Neural cell (in vitro differentiated cells): Measurements from ENCODE around the gene SEC14L6. TPM values are rescaled to one million over a fixed set of nuclear protein-coding genes. Genes with fewer than 3 reads are reported as not detected.
"Not testable (repeated sequence)": the region's sequence is repeated elsewhere in the genome, so short reads cannot be mapped to it uniquely, and the experiment has no call there.

Experiments
- H2AFZ ChIP-seq: fragments of 200-600, 300-800 bp; sonication (generic), shearing (Covaris generic); 2 replicates; pipeline ENCODE4 v1.6.0; 2014; ENCODE audit warnings: low read depth, mild to moderate bottlenecking, antibody characterized with exemption, low read length, moderate library complexity
- H3F3A ChIP-seq: fragments of 200-600 bp; shearing (Covaris generic); 2 replicates; pipeline ENCODE4 v1.6.1; 2016; ENCODE audit warnings: mild to moderate bottlenecking, moderate library complexity, mixed read lengths, antibody characterized with exemption, low read length; ENCODE audit not compliant: insufficient read depth, poor library complexity, severe bottlenecking
- H3K27ac ChIP-seq: fragments of 200-600, 300-800 bp; sonication (generic), shearing (Covaris generic); 2 replicates; pipeline ENCODE4 v1.5.1; 2014; ENCODE audit warnings: mild to moderate bottlenecking, low read length, moderate library complexity
- H3K27me3 ChIP-seq: fragments of 300-800, 200-600 bp; sonication (generic), shearing (Covaris generic); 2 replicates; pipeline ENCODE4 v1.6.0; 2014; ENCODE audit warnings: mild to moderate bottlenecking, low read depth, low read length, moderate library complexity; ENCODE audit not compliant: insufficient read depth
- H3K36me3 ChIP-seq: fragments of 300-800, 200-600 bp; sonication (generic), shearing (Covaris generic); 2 replicates; pipeline ENCODE4 v1.5.1; 2014; ENCODE audit warnings: mild to moderate bottlenecking, antibody characterized with exemption, low read length, moderate library complexity; ENCODE audit not compliant: insufficient read depth
- H3K4me2 ChIP-seq: fragments of 300-800, 200-600 bp; sonication (generic), shearing (Covaris generic); 2 replicates; pipeline ENCODE4 v1.6.0; 2014; ENCODE audit warnings: mild to moderate bottlenecking, low read length
- H3K4me3 ChIP-seq: fragments of 300-800, 200-600 bp; sonication (generic), shearing (Covaris generic); 2 replicates; pipeline ENCODE4 v1.5.1; 2014; ENCODE audit warnings: mild to moderate bottlenecking, low read length, moderate library complexity
- H3K79me2 ChIP-seq: fragments of 200-600 bp; shearing (Covaris generic); replicated peaks from 2 replicates; pipeline ENCODE4 v1.6.0; 2014; ENCODE audit warnings: mild to moderate bottlenecking, low read length, moderate library complexity; ENCODE audit not compliant: insufficient read depth
- H3K9ac ChIP-seq: fragments of 300-800, 200-600 bp; sonication (generic), shearing (Covaris generic); 2 replicates; pipeline ENCODE4 v1.6.1; 2016; ENCODE audit warnings: mild to moderate bottlenecking, low read length, mixed read lengths
- H3K9me2 ChIP-seq: fragments of 200-600 bp; shearing (Covaris generic); 2 replicates; pipeline ENCODE4 v1.6.1; 2016; ENCODE audit warnings: mild to moderate bottlenecking, low read length, mixed read lengths; ENCODE audit not compliant: insufficient read depth
- H3K9me3 ChIP-seq: fragments of 200-600, 300-800 bp; sonication (generic), shearing (Covaris generic); 2 replicates; pipeline ENCODE4 v1.6.1; 2016; ENCODE audit warnings: mild to moderate bottlenecking, mixed run types, low read length, moderate library complexity, mixed read lengths
- H4K20me1 ChIP-seq: fragments of 200-600 bp; shearing (Covaris generic); 2 replicates; pipeline ENCODE4 v1.6.1; 2016; ENCODE audit warnings: mild to moderate bottlenecking, mixed run types; ENCODE audit not compliant: insufficient read depth
- CTCF ChIP-seq: fragments of 450-650 bp; IDR thresholded peaks from 2 replicates; pipeline ENCODE4 v1.5.1; 2014; ENCODE audit warnings: antibody characterized with exemption, mild to moderate bottlenecking, moderate library complexity; ENCODE audit not compliant: poor library complexity, severe bottlenecking
- EP300 ChIP-seq: fragments of 450-650 bp; conservative IDR thresholded peaks from 2 replicates; pipeline ENCODE4 v1.6.1; 2014; ENCODE audit warnings: antibody characterized with exemption, mild to moderate bottlenecking, moderate library complexity; ENCODE audit not compliant: poor library complexity, severe bottlenecking
- EZH2 ChIP-seq: fragments of 200-600, 300-800 bp; shearing (Covaris generic), sonication (generic); IDR thresholded peaks from 2 replicates; pipeline ENCODE4 v1.6.1; 2014; ENCODE audit warnings: antibody characterized with exemption, low read length, borderline replicate concordance, mild to moderate bottlenecking; ENCODE audit not compliant: insufficient read depth, poor library complexity, severe bottlenecking
- MXI1 ChIP-seq: fragments of 450-650 bp; conservative IDR thresholded peaks from 2 replicates; pipeline ENCODE4 v1.6.1; 2014; ENCODE audit warnings: antibody characterized with exemption, mild to moderate bottlenecking; ENCODE audit not compliant: poor library complexity, severe bottlenecking
- POLR2AphosphoS5 ChIP-seq: IDR thresholded peaks from 2 replicates; pipeline ENCODE4 v1.6.1; 2012
- RAD21 ChIP-seq: fragments of 450-650 bp; conservative IDR thresholded peaks from 2 replicates; pipeline ENCODE4 v1.6.1; 2014; ENCODE audit warnings: antibody characterized with exemption, mild to moderate bottlenecking, moderate library complexity
- REST ChIP-seq: IDR thresholded peaks from 2 replicates; pipeline ENCODE4 v1.6.1; 2012; ENCODE audit warnings: borderline replicate concordance
- SMC3 ChIP-seq: fragments of 450-650 bp; conservative IDR thresholded peaks from 2 replicates; pipeline ENCODE4 v1.6.1; 2014; ENCODE audit warnings: antibody characterized with exemption, mild to moderate bottlenecking, moderate library complexity; ENCODE audit not compliant: poor library complexity
- TAF1 ChIP-seq: IDR thresholded peaks from 2 replicates; pipeline ENCODE4 v1.6.1; 2012; ENCODE audit warnings: low read depth
- polyA plus RNA-seq: library from polyadenylated mRNA; depleted of rRNA; stranded (reverse); fragments of >200 nt; gene quantifications from 2 replicates; pipeline ENCODE4 v1.2.3, GENCODE V29; 2014

The SEC14L6 gene
- polyA plus RNA-seq, 1 donor from 2014 or later = not detected

DNA sequence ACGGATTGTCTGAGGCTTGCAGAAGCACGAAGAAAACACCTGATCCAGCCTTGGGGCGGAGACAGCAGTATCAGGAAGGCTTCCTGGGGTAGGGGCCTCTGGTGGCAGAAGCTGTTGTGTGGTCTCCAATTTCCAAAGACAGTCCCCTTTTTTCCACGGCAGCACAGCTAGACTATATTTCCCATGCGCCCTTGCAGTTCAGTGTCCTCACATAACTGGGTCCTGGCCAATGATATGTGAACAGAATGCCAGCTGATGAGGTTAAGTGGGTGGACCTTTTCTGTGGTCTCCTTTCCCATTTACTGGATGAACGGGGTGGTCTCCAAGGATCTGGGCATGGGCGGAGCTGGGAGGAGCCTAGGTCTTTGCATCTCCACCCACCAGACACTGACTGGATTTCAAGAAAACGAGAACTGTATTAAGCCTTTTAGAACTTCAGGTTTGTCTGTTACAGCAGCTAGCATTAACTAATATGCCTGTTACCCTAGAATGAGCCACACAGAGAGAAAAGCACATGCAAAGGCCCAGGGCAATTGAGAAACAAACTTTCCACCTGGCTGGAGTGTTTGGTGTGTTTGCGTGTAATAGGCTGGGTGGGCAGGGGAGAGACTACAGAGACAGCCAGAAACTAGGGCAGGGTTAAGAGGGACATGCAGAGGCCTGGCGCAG is 21.7 kb upstream of the SEC14L6 start:
- Histone ChIP-seq H3K4me3 (no peak overlapping the region), H3F3A (no peaks in the 10 kb centered on the region), H3K79me2 (no peaks in the 10 kb centered on the region), H4K20me1 (no peaks in the 10 kb centered on the region), H3K27me3 (no peaks in the 10 kb centered on the region), H3K4me2 (no peak overlapping the region), H3K9me3 (no peaks in the 10 kb centered on the region), H3K9me2 (no peaks in the 10 kb centered on the region), H3K9ac (no peak overlapping the region), H3K36me3 (no peaks in the 10 kb centered on the region), H2AFZ (no peak overlapping the region), H3K27ac (no peak overlapping the region)
- TF ChIP-seq REST (no peak), EZH2 (no peak), RAD21 (no peak), SMC3 (no peak), TAF1 (no peak), POLR2AphosphoS5 (no peak), MXI1 (no peak), EP300 (no peak)

DNA sequence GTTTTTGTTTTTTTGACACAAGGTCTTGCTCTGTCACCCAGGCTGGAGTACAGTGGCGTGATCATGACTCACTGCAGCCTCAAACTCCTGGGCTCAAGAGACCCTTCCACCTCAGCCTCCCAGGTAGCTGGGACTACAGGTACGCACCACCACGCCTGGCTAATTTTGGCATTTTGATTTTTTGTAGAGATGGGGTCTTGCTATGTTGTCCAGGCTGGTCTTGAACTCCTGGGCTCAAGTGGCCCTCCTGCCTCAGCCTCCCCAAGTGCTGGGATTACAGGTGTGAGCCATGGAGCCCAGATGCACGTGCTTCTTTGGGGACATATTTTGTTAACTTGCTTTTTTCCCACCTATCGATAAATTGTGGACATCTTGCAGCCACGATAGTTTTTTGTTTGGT is 20.7 kb upstream of the SEC14L6 start:
- H4K20me1 ChIP-seq, H3F3A ChIP-seq, H3K27ac ChIP-seq, H3K9me2 ChIP-seq, H3K4me2 ChIP-seq, H3K9me3 ChIP-seq, H3K79me2 ChIP-seq, H3K9ac ChIP-seq, H3K36me3 ChIP-seq, H3K4me3 ChIP-seq, H2AFZ ChIP-seq, H3K27me3 ChIP-seq: not testable (repeated sequence)

DNA sequence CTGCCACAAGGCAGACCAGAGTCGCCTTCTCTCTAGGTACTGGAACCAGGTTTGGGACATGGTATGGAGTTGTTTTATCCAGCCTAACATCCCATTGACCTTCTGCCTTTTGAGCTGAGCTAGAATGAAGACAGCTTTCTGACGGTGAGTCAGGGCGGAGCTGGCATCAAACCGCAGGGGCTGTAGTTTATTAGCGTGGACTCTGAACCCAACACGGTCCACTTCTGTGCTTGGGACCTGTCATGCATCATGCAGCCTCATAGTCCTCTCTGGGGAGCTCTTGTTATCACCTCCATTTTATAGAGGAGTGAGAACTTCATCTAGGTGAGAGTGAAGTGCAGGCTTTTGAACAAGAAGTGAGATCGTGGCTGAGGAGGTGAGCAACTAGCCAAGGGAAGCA is 19.6 kb upstream of the SEC14L6 start:
- no peaks in the 10 kb centered on the region for H3K79me2 ChIP-seq
- H4K20me1 ChIP-seq = no peaks in the 10 kb centered on the region
- no peaks in the 10 kb centered on the region for H3K9me3 ChIP-seq
- TF ChIP-seq CTCF (no peak), TAF1 (no peak), EP300 (no peak), RAD21 (no peak), SMC3 (no peak), REST (no peak), EZH2 (no peak), POLR2AphosphoS5 (no peak), MXI1 (no peak)
- H3K9ac ChIP-seq = no peak overlapping the region
- H3K27ac ChIP-seq = no peak overlapping the region
- H3K27me3 ChIP-seq = no peaks in the 10 kb centered on the region
- no peak overlapping the region for H3K4me2 ChIP-seq
- no peaks in the 10 kb centered on the region for H3K9me2 ChIP-seq
- no peaks in the 10 kb centered on the region for H3K36me3 ChIP-seq
- H2AFZ ChIP-seq = no peak overlapping the region
- H3K4me3 ChIP-seq = no peak overlapping the region
- H3F3A ChIP-seq = no peaks in the 10 kb centered on the region
